GM23248 (cell line): ENCODE data around the gene LAG3.

Experiments
- EZH2 ChIP-seq: fragments of 200-600 bp; sonication (generic); IDR thresholded peaks from 2 replicates; pipeline ENCODE4 v1.6.1; 2018; ENCODE audit warnings: antibody characterized with exemption, mild to moderate bottlenecking; ENCODE audit not compliant: insufficient read depth, poor library complexity, severe bottlenecking
- EZH2phosphoT487 ChIP-seq: fragments of 200-600 bp; sonication (generic); IDR thresholded peaks from 2 replicates; pipeline ENCODE4 v1.6.1; 2018; ENCODE audit warnings: antibody characterized with exemption, moderate library complexity, mild to moderate bottlenecking, low read depth; ENCODE audit not compliant: insufficient read depth

DNA sequence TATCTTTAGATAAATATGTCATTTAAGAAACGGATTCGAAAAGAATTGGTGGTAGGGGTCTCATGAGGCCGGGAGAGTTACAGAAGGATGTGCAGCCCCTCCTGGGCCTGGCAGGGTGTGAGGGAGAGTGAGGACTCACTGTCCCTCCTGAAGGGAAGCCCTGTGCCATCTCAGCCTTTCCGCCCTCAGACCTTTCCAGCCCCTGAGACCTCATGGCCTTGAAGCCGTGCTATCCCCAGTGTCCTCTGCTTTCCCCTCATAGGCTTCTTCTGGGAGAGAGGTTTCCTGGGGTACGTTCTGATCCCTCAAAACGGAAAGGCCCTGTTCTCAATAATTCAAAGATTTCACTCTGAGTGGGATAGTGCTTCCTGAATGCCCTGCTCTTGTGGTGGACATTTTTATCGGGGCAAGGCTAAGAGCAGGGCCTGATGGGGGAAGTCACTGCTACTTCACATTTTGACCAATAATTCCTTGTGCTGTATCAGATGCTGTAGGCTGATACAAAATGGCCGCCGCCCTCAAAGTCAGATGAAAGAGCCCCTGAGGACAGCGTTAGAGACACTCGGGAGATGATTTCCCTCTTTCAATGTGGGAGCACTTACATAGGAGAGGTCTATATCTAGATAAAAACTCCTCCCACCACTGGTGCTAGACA lies 18.3 kb downstream of the LAG3 start:
- TF ChIP-seq EZH2 (no peak), EZH2phosphoT487 (no peak)
